ENCODE results near the gene MYRFL. TPM values are rescaled to one million over a fixed set of nuclear protein-coding genes. Genes with fewer than 3 reads are reported as not detected.

The MYRFL gene
- total RNA-seq, 1 donor from 2014 or later: 0.20 TPM

- peaks cover 2% of the 10 kb centered on the region for H3K27me3 Mint-ChIP-seq (ENCODE audit: low read depth, unreplicated experiment)
- Histone ChIP-seq H3K79me2 (ENCODE audit: insufficient read depth, low read length) (no peaks in the 10 kb centered on the region), H3K4me3 (ENCODE audit: insufficient read depth, low read depth, low read length) (no peak overlapping the region), H3K4me1 (ENCODE audit: insufficient read depth, low read length) (no peaks in the 10 kb centered on the region), H3K4me2 (ENCODE audit: low read length) (no peak overlapping the region), H2AFZ (ENCODE audit: low read depth, low read length) (no peak overlapping the region), H3K9me3 (ENCODE audit: insufficient read depth, low read depth, low read length) (no peaks in the 10 kb centered on the region), H3K9ac (ENCODE audit: low read length) (no peak overlapping the region), H4K20me1 (ENCODE audit: insufficient read depth, low read length) (no peaks in the 10 kb centered on the region), H3K36me3 (ENCODE audit: insufficient read depth, low read length) (no peaks in the 10 kb centered on the region), H3K27ac (ENCODE audit: low read depth, low read length) (no peak overlapping the region), H3K27me3 (ENCODE audit: insufficient read depth, low read length) (no peaks in the 10 kb centered on the region)
- H3K36me3 Mint-ChIP-seq (ENCODE audit: low read depth, unreplicated experiment): no peaks in the 10 kb centered on the region
- peaks cover 9% of the 10 kb centered on the region for H3K9me3 Mint-ChIP-seq (ENCODE audit: unreplicated experiment)
- TF ChIP-seq CTCF (IDR thresholded peaks at IDR 0.05; ENCODE audit: insufficient read depth, low read depth, low read length) (no peak), EZH2 (IDR thresholded peaks at IDR 0.05; ENCODE audit: insufficient read depth, low read length) (no peak)
- FAIRE-seq (no peak), DNase-seq (ENCODE audit: low read depth) (no peak)
- H3K4me3 Mint-ChIP-seq (ENCODE audit: unreplicated experiment): no peak overlapping the region
- no peak overlapping the region for H3K27ac Mint-ChIP-seq (ENCODE audit: unreplicated experiment)
- no peaks in the 10 kb centered on the region for H3K4me1 Mint-ChIP-seq (ENCODE audit: low read depth, unreplicated experiment)
Measured at GRCh38 chr12:70005864-70006618, 181.0 kb downstream of the MYRFL start.

GRCh38 chr12:70006619-70006973 lies 181.6 kb downstream of the MYRFL start:
- Histone ChIP-seq H3K36me3 (ENCODE audit: insufficient read depth, low read length) (no peaks in the 10 kb centered on the region), H3K9me3 (ENCODE audit: insufficient read depth, low read depth, low read length) (no peaks in the 10 kb centered on the region), H3K4me2 (ENCODE audit: low read length) (no peak overlapping the region), H3K9ac (ENCODE audit: low read length) (no peak overlapping the region), H3K27ac (ENCODE audit: low read depth, low read length) (no peak overlapping the region), H3K27me3 (ENCODE audit: insufficient read depth, low read length) (no peaks in the 10 kb centered on the region), H4K20me1 (ENCODE audit: insufficient read depth, low read length) (no peaks in the 10 kb centered on the region), H2AFZ (ENCODE audit: low read depth, low read length) (no peak overlapping the region), H3K4me3 (ENCODE audit: insufficient read depth, low read depth, low read length) (no peak overlapping the region), H3K4me1 (ENCODE audit: insufficient read depth, low read length) (no peaks in the 10 kb centered on the region), H3K79me2 (ENCODE audit: insufficient read depth, low read length) (no peaks in the 10 kb centered on the region)
- Mint-ChIP-seq H3K27ac (ENCODE audit: unreplicated experiment) (no peak overlapping the region), H3K36me3 (ENCODE audit: low read depth, unreplicated experiment) (no peaks in the 10 kb centered on the region), H3K9me3 (ENCODE audit: unreplicated experiment) (peaks cover 9% of the 10 kb centered on the region), H3K4me1 (ENCODE audit: low read depth, unreplicated experiment) (no peaks in the 10 kb centered on the region), H3K4me3 (ENCODE audit: unreplicated experiment) (no peak overlapping the region), H3K27me3 (ENCODE audit: low read depth, unreplicated experiment) (peaks cover 2% of the 10 kb centered on the region)
- FAIRE-seq: no peak
- TF ChIP-seq CTCF (IDR thresholded peaks at IDR 0.05; ENCODE audit: insufficient read depth, low read depth, low read length) (no peak), EZH2 (IDR thresholded peaks at IDR 0.05; ENCODE audit: insufficient read depth, low read length) (no peak)
- DNase-seq (ENCODE audit: low read depth): no peak

- Histone ChIP-seq H3K27me3 (ENCODE audit: insufficient read depth, low read length) (no peaks in the 10 kb centered on the region), H3K9ac (ENCODE audit: low read length) (no peak overlapping the region), H3K4me2 (ENCODE audit: low read length) (no peak overlapping the region), H3K9me3 (ENCODE audit: insufficient read depth, low read depth, low read length) (no peaks in the 10 kb centered on the region), H4K20me1 (ENCODE audit: insufficient read depth, low read length) (no peaks in the 10 kb centered on the region), H3K27ac (ENCODE audit: low read depth, low read length) (no peak overlapping the region), H3K36me3 (ENCODE audit: insufficient read depth, low read length) (no peaks in the 10 kb centered on the region), H3K79me2 (ENCODE audit: insufficient read depth, low read length) (no peaks in the 10 kb centered on the region), H3K4me3 (ENCODE audit: insufficient read depth, low read depth, low read length) (no peak overlapping the region), H3K4me1 (ENCODE audit: insufficient read depth, low read length) (no peaks in the 10 kb centered on the region), H2AFZ (ENCODE audit: low read depth, low read length) (no peak overlapping the region)
- no peak overlapping the region for H3K4me3 Mint-ChIP-seq (ENCODE audit: unreplicated experiment)
- H3K9me3 Mint-ChIP-seq (ENCODE audit: unreplicated experiment): peaks cover 6% of the 10 kb centered on the region
- H3K36me3 Mint-ChIP-seq (ENCODE audit: low read depth, unreplicated experiment): no peaks in the 10 kb centered on the region
- peak; percentile 3 for DNase-seq (ENCODE audit: low read depth)
- no peaks in the 10 kb centered on the region for H3K4me1 Mint-ChIP-seq (ENCODE audit: low read depth, unreplicated experiment)
- H3K27me3 Mint-ChIP-seq (ENCODE audit: low read depth, unreplicated experiment): peaks cover 2% of the 10 kb centered on the region
- TF ChIP-seq CTCF (IDR thresholded peaks at IDR 0.05; ENCODE audit: insufficient read depth, low read depth, low read length) (no peak), EZH2 (IDR thresholded peaks at IDR 0.05; ENCODE audit: insufficient read depth, low read length) (no peak)
- H3K27ac Mint-ChIP-seq (ENCODE audit: unreplicated experiment): no peak overlapping the region
- no peak for FAIRE-seq
Measured at GRCh38 chr12:70007687-70008086, 182.7 kb downstream of the MYRFL start.

Data from astrocyte (in vitro differentiated cells and primary cell).